ENCODE results near the gene ABCF1. TPM values are rescaled to one million over a fixed set of nuclear protein-coding genes. Genes with fewer than 3 reads are reported as not detected.
"Not testable (repeated sequence)": the region's sequence is repeated elsewhere in the genome, so short reads cannot be mapped to it uniquely, and the experiment has no call there.

ABCF1 gene
- total and polyA plus RNA-seq, 9 of the 15 experiments (the other 6 are each of a cell fraction or from before 2014, with no cell fraction given): 41.6 to 193 (median 102) TPM

- TF ChIP-seq SUPT5H (IDR thresholded peaks at IDR 0.05) (peak; percentile 35; the same call in 1 of the 2 replicates), CREM (IDR thresholded peaks at IDR 0.05; ENCODE audit: low read depth) (peak; percentile 69), CTCF (IDR thresholded peaks at IDR 0.05 in 2 of 3, conservative IDR thresholded peaks at IDR 0.05 in 1 of 3; ENCODE audit: insufficient read depth in 2 of 3, low read depth in 1 of 3, low read length in 3 of 3) (peak; percentile 85 to 92 (median 90)), ILF3 (IDR thresholded peaks at IDR 0.05; ENCODE audit: borderline replicate concordance) (0 out of 2 replicates have a peak, but pooled peaks have one; percentile 16), EGR1 (conservative IDR thresholded peaks at IDR 0.05) (peak; percentile 85), NFATC3 (IDR thresholded peaks at IDR 0.05) (peak; percentile 19; the same call in 1 of the 2 replicates), DPF2 (IDR thresholded peaks at IDR 0.05) (peak; percentile 55), MTA3 (IDR thresholded peaks at IDR 0.05; ENCODE audit: borderline replicate concordance) (peak; percentile 59; the same call in 1 of the 2 replicates), MLLT1 (IDR thresholded peaks at IDR 0.05) (peak; percentile 38 to 54; a peak in 2 of 4 replicates), MAZ (CRISPR knock-in tag; conservative IDR thresholded peaks at IDR 0.05 in 1 of 2, IDR thresholded peaks at IDR 0.05 in 1 of 2) (0 out of 4 replicates have a peak, but pooled peaks of 1 of the 2 experiments have one; percentile 37), ESRRA (IDR thresholded peaks at IDR 0.05; ENCODE audit: borderline replicate concordance, low read depth) (peak; percentile 8; the same call in 1 of the 2 replicates), ZKSCAN1 (IDR thresholded peaks at IDR 0.05; ENCODE audit: low read depth, low read length) (peak; percentile 42; the same call in 1 of the 2 replicates), CTBP1 (IDR thresholded peaks at IDR 0.05; ENCODE audit: borderline replicate concordance) (0 out of 2 replicates have a peak, but pooled peaks have one; percentile 21), ATF1 (tag; IDR thresholded peaks at IDR 0.05) (peak; percentile 25; the same call in 1 of the 2 replicates), SMC3 (conservative IDR thresholded peaks at IDR 0.05; ENCODE audit: insufficient read depth, low read depth, low read length) (peak; percentile 82), ZZZ3 (IDR thresholded peaks at IDR 0.05) (0 out of 2 replicates have a peak, but pooled peaks have one; percentile 53), RBM22 (IDR thresholded peaks at IDR 0.05; ENCODE audit: low read depth, low read length, poor library complexity, severe bottlenecking) (peak; percentile 5), ZBTB26 (CRISPR knock-in tag; IDR thresholded peaks at IDR 0.05) (0 out of 2 replicates have a peak, but pooled peaks have one; percentile 7), RAD21 (CRISPR knock-in tag; conservative IDR thresholded peaks at IDR 0.05 in 1 of 2, IDR thresholded peaks at IDR 0.05 in 1 of 2) (peak; percentile 51 to 83; a peak in 3 of 4 replicates), SOX6 (IDR thresholded peaks at IDR 0.05) (0 out of 2 replicates have a peak, but pooled peaks have one; percentile 21)
- not testable (repeated sequence) for TF ChIP-seq ATF1 (CRISPR knock-in tag; IDR thresholded peaks at IDR 0.05)
Measured at GRCh38 chr6:30597315-30598144, 26.3 kb downstream of the ABCF1 start (continued).

Measured in K562 (cell line).